NCI-H2171 (cell line): ENCODE results near the gene EEPD1.

Source experiments
- DNase-seq: peaks from one replicate; lab custom pipeline; 2025; lab: John Stamatoyannopoulos, UW

Gene EEPD1

GRCh38 chr7:36191292-36191920, 38.4 kb downstream of the EEPD1 start:
- DNase-seq: peak; percentile 24

GRCh38 chr7:36192053-36192824, 39.2 kb downstream of the EEPD1 start:
- peak; percentile 73 for DNase-seq

- DNase-seq: no peak
Measured at GRCh38 chr7:36192877-36193276, 39.8 kb downstream of the EEPD1 start.

GRCh38 chr7:36198854-36199266, 45.8 kb downstream of the EEPD1 start:
- no peak for DNase-seq

GRCh38 chr7:36199329-36199728, 46.3 kb downstream of the EEPD1 start:
- no peak for DNase-seq

- DNase-seq: no peak
Measured at GRCh38 chr7:36201122-36201723, 48.2 kb downstream of the EEPD1 start.

GRCh38 chr7:36202398-36202797, 49.3 kb downstream of the EEPD1 start:
- DNase-seq: no peak

GRCh38 chr7:36203071-36203790, 50.2 kb downstream of the EEPD1 start:
- DNase-seq: no peak

- no peak for DNase-seq
Measured at GRCh38 chr7:36204044-36204663, 51.1 kb downstream of the EEPD1 start.

GRCh38 chr7:36204929-36205635, 52.0 kb downstream of the EEPD1 start:
- DNase-seq: no peak

- no peak for DNase-seq
Measured at GRCh38 chr7:36205803-36206202, 52.7 kb downstream of the EEPD1 start.

GRCh38 chr7:36207451-36208291, 54.6 kb downstream of the EEPD1 start:
- DNase-seq: no peak

GRCh38 chr7:36208426-36208825, 55.4 kb downstream of the EEPD1 start:
- no peak for DNase-seq

- no peak for DNase-seq
Measured at GRCh38 chr7:36208997-36209813, 56.2 kb downstream of the EEPD1 start.

- no peak for DNase-seq
Measured at GRCh38 chr7:36209814-36210183, 56.7 kb downstream of the EEPD1 start.

- DNase-seq: no peak
Measured at GRCh38 chr7:36210291-36210922, 57.4 kb downstream of the EEPD1 start.

- no peak for DNase-seq
Measured at GRCh38 chr7:36214608-36215456, 61.8 kb downstream of the EEPD1 start.

- DNase-seq: no peak
Measured at GRCh38 chr7:36215457-36215765, 62.4 kb downstream of the EEPD1 start.
